GM13977 (cell line): ENCODE results near the gene PTPRK.

Experiments
- DNase-seq: peaks from one replicate; pipeline ENCODE4 v3.0.0; 2012; ENCODE audit warnings: low spot score
- in situ Hi-C: fragments of 300-500 bp; cut with MboI; formaldehyde crosslinking; loops from one replicate; pipeline ENCODE4 v1.12.0; 2022; ENCODE audit warnings: low sequenced_read_pairs, low pct_unique_long_range_greater_than_20kb, mixed read lengths, inconsistent platforms; ENCODE audit not compliant: unreplicated experiment
- TF ChIP-seq, protein P1 (sequence below): IDR thresholded peaks from 2 replicates; pipeline ENCODE4 v1.5.1; 2012; ENCODE audit warnings: mild to moderate bottlenecking, control low read depth; ENCODE audit not compliant: insufficient read depth; ENCODE audit errors: extremely low read depth, missing control alignments

The PTPRK gene

DNA sequence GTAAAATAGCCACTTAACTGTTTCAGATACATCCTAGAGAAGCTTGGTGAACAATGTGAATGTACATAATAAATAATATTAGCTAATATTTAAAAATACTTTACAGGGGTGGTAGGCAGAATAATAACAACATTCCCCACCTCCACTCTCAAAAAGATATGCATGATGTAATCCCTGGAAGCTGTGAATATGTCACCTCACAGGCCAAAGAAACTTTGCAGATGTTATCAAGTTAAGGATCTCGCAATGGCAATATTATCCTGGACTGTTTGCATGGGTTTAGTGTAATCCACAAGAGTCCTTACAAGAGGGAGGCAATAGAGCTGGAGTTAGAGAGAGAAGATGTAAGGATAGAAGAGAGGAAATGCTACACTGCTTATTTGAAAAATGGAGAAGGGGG lies 7.0 kb upstream of the PTPRK start:
- DNase-seq: no peak
- TF ChIP-seq, protein P1, sequence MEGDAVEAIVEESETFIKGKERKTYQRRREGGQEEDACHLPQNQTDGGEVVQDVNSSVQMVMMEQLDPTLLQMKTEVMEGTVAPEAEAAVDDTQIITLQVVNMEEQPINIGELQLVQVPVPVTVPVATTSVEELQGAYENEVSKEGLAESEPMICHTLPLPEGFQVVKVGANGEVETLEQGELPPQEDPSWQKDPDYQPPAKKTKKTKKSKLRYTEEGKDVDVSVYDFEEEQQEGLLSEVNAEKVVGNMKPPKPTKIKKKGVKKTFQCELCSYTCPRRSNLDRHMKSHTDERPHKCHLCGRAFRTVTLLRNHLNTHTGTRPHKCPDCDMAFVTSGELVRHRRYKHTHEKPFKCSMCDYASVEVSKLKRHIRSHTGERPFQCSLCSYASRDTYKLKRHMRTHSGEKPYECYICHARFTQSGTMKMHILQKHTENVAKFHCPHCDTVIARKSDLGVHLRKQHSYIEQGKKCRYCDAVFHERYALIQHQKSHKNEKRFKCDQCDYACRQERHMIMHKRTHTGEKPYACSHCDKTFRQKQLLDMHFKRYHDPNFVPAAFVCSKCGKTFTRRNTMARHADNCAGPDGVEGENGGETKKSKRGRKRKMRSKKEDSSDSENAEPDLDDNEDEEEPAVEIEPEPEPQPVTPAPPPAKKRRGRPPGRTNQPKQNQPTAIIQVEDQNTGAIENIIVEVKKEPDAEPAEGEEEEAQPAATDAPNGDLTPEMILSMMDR: no peak
- in situ Hi-C loops: no loop called here

GRCh38 chr6:128526152-128526914 lies 5.9 kb upstream of the PTPRK start:
- in situ Hi-C loops: no loop called here
- TF ChIP-seq, protein P1: no peak
- no peak for DNase-seq

GRCh38 chr6:128525406-128525805 lies 5.0 kb upstream of the PTPRK start:
- in situ Hi-C loops: no loop called here
- no peak for DNase-seq
- TF ChIP-seq, protein P1: no peak

GRCh38 chr6:128521282-128521632 lies 858 bp upstream of the PTPRK start:
- in situ Hi-C loops: no loop called here
- no peak for DNase-seq
- TF ChIP-seq, protein P1: no peak

- in situ Hi-C loops: no loop called here
- DNase-seq: peak; percentile 19
These were observed 416 bp downstream of the PTPRK start for GRCh38 chr6:128519931-128520435.

DNA sequence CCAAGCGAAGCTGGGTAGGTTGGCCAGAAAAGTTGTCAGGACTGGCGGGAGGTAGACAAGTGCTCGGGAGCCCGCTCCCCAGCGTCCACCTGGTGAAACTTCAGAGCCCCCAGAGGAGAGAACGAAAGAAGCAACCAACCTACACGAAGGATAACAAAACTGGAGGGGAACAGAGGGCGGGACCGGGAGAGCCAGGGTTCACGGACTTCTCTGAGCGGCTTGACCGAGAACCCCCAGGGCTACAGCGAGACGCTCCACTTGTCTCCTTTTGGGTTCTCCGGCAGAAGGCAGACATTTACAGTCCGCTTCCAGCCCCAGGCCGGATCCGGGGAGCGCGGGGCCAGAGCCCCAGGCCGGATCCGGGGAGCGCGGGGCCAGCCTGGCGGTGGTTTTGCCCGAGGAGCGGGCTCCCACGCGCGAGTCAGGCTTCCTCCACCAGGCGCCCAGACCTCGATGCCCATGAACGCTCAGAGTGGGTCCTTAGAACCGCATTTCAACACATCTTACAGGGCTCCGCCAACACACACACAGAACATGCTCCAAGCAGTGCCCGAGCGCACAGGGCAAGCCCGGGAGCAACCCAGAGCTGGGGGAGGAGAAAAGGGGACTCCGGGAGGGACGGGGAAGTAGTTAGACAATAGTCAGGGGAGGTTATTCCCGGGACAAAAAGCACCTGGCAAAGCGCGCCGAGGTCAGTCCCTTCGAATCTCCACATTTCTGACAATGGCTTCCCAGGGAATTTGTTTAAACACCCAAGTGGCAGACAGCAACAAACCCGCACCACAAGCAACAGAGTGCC lies 1.1 kb downstream of the PTPRK start:
- DNase-seq: peak; percentile 9
- in situ Hi-C loops: no loop called here
- TF ChIP-seq, protein P1: no peak

More at GRCh38 chr6:128519931-128520435, 416 bp downstream of the PTPRK start:
- TF ChIP-seq, protein P1: no peak
